HG03139 (cell line): ENCODE data around the gene THSD1.
"Not testable (repeated sequence)": the region's sequence is repeated elsewhere in the genome, so short reads cannot be mapped to it uniquely, and the experiment has no call there.

Experiments used
- ATAC-seq: cut with Tn5 transposase; IDR thresholded peaks from one replicate; pipeline ENCODE4 v1.9.1; 2021; ENCODE audit not compliant: unreplicated experiment

Gene THSD1

DNA sequence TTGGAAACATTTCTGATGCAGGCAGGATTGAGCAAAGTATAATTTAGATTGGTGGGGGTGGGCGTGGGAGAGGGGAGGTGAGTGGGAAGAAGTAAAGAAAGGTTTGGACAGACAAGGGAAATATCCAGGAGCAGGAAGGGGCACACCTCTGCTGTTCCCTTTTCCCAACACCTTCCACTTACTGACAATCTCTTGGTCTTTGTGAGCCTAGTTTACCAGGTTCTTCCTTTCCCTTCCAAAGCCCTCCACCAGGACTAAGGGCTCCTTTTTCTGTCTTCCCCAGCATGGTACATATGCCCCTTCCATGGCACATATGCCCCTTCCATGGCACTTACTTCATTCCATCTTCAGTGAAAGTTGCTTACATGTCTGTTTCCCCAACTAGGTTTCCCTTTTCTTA is 6.2 kb upstream of the THSD1 start:
- ATAC-seq, result no peak

DNA sequence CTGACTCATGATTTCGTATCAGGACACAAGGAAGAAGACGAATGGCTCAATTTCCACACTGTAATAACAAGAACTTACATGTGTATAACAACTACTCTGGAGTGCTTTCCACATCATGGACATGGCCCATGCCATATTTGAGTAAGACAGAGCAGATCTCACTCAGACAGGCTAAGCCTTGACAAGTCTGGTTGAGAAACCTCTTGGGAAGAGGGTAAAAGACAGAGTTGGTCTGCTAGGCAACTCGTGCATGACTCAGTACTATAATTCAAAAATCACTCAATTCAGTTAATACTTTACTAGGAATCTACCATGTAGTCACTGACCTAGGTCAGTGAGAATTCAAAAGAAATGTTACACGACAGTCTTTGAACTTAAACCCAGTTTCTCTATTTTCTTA is 5.7 kb upstream of the THSD1 start:
- ATAC-seq, result peak; percentile 95

- ATAC-seq, result not testable (repeated sequence)
These were observed 2.2 kb upstream of the THSD1 start for GRCh38 chr13:52408071-52408658.

DNA sequence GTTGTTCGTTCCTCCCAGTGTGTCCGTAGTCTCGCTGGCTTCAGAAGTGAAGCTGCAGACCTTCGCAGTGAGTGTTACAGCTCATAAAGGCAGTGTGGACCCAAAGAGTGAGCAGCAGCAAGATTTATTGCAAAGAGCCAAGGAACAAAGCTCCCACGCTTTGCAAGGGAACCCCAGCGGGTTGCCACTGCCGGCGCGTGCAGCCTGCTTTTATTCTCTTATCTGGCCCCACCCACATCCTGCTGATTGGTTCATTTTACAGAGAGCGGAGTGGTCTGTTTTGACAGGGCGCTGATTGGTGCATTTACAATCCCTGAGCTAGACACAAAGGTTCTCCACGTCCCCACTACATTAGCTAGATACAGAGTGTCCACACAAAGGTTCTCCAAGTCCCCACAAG is 1.5 kb upstream of the THSD1 start:
- not testable (repeated sequence) for ATAC-seq

DNA sequence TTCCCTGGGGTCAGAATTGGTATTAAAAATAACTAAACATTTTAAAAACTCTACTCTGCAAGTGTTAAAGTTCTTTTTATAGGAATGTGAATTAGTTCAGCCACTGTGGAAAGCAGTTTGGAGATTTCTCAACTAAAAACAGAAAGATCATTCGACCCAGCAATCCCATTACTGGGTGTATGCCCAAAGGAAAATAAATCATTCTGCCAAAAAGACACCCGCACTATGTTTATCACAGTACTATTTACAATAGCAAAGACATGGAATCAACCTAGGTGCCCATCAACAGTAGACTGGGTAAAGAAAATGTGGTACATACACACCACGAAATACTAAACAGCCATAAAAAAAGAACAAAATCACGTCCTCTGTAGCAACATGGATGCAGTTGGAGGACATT is 657 bp upstream of the THSD1 start:
- no peak for ATAC-seq

DNA sequence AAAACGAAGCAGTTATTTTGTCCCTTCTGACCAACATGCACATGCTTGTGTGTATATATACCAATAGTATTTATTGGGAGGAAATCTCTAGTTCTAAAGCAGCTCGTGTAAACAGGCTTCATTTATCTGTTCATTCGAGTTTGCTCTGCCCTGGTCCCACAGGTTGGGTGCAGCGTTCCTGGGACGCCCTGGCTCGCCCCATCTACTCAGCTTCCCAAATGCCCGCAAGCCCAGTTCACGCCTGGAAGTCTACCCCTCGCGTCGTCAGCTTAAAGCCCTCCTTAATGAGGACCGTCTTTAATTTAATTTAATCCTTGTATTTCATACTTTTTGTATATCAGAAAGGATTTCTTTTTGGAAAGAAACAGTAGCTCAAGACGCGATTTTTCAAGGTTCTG is 604 bp downstream of the THSD1 start:
- no peak for ATAC-seq

DNA sequence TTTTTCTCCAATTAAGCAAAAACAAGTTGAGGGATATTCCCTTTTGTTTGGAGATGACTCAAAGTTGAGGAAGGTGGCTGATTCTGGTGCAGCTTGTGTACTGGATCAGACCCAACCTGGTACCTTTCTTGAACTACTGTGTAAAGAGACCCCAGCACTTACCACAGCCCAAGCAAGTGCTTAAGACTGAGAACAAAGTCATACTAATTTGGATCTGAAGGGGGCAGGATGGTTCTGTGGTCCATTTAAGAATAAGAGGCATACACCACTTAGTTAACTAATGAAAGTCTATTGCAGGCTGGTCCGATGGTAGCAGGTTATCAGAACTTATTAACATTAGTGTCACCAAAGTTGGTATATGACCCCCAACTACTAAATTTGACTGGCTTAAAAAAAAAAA is 6.3 kb downstream of the THSD1 start:
- ATAC-seq, result no peak

DNA sequence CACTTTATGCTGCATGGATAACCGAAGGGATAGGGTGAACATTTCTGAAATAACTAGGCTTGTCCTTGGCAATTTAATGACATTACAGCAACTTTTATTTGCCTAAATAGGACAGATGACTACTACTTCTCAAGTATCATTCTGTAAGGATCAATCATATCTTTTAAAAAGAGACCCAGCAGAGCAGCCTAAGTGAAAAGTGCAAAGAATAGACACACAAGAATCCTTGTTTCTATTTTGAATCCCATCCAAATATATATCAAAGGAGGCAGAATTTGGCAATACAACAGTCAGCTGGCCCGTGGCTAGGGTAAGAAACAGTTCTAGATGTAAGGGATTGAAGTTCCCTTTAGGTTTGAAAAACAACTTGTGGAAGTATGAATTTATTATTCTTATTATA is 6.9 kb downstream of the THSD1 start:
- no peak for ATAC-seq

DNA sequence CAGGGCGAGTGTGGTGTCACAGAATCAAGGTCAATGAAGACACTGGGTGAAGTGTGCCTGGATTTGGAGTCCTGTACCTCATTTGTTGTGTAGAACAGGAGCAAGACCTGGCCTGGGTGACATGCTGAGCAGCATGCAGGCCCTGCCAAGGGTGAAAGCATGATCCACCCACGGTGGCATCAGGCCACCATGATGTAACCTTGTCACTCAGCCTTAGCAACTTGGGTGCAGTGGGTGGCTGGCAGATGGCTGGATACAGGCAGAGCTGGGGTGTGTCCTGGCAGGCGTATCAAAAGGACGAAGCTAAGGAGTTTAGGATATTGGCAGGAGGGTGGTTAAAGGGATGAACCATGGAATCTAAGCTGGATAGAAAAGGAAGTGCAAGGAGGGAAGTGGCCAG is 10.3 kb downstream of the THSD1 start:
- ATAC-seq, result no peak

- ATAC-seq, result no peak
These were observed 11.4 kb downstream of the THSD1 start for GRCh38 chr13:52394586-52394985.

GRCh38 chr13:52393572-52394357 is 12.2 kb downstream of the THSD1 start:
- ATAC-seq, result no peak

GRCh38 chr13:52387721-52388120 is 18.3 kb downstream of the THSD1 start:
- no peak for ATAC-seq

DNA sequence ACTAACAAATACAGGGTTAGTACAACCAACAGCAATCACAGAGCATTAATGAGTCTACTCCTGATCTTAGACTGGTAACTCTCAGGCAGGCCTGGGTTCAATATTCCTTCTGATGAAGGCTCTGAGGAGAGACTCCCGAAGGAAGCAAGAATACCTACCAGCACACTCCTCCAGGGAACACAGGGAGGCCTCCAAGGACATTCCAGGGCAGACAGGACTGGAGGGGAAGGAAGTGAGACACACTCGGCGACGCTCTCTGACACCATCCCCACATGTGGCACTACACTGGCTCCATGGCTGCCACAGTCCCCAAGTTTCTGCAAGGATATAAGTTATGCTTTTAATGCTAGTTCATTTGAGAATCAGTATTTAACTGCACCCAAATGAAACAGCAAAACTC is 20.1 kb downstream of the THSD1 start:
- ATAC-seq, result no peak

- no peak for ATAC-seq
These were observed 22.6 kb downstream of the THSD1 start for GRCh38 chr13:52383366-52383765.

DNA sequence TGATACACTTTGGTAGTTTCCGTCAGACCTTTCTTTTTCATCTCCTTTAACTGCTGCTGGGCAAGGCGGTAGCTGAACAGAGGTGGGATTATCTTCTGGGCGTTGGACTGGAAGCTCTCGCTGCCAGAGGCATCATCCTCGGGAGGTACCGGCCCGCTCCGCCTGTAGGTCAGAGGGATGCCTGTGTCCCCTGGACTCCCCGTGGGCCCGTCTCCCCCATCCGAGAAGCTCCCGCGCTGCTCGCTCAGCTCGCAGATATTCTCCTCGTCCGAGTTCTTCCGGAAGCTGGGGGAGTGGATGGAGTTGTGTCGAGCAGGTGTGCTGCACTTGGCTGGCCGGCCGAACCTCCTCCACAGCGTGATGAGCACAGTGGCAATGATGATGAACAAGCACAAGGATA is 27.7 kb downstream of the THSD1 start:
- no peak for ATAC-seq

GRCh38 chr13:52377898-52378297 is 28.1 kb downstream of the THSD1 start:
- no peak for ATAC-seq

GRCh38 chr13:52374873-52375411 is 31.0 kb downstream of the THSD1 start:
- no peak for ATAC-seq

DNA sequence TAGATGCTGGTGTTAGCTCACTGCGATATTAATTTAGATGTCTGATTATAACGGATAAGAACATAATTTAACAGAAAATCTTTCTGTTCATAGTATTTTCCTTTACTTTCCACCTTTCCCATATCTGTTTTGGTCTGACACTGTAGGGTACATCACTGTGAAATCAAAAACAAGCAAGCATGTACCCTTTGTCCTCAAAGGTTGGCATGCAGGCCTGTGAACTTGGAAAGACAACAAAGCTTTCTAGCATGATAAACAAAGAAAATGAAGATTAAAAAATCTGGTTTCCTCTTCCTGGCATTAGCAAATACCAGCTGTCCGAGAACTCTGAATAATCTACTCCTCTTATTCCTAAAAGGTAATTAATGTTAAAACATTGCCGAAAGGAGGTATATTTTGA is 31.6 kb downstream of the THSD1 start:
- no peak for ATAC-seq

DNA sequence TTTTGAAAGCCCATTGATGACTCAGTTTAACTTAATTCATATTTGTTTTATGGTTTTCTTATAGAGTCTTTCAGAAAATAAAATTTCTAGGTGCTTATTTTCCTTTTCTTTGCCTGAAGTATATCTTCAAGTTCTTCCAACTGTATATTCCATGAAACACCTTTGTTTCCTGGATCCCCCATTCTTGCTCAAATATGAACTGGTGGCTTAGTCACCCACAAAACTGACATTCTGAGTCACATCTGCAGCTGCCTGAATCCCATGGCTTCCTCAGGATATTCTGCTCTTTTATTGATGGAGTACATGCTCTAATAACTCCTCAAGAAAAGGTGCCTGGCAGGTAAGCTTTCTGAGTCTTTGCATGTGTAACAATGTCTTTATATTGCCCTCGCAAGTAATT is 32.7 kb downstream of the THSD1 start:
- ATAC-seq, result not testable (repeated sequence)

DNA sequence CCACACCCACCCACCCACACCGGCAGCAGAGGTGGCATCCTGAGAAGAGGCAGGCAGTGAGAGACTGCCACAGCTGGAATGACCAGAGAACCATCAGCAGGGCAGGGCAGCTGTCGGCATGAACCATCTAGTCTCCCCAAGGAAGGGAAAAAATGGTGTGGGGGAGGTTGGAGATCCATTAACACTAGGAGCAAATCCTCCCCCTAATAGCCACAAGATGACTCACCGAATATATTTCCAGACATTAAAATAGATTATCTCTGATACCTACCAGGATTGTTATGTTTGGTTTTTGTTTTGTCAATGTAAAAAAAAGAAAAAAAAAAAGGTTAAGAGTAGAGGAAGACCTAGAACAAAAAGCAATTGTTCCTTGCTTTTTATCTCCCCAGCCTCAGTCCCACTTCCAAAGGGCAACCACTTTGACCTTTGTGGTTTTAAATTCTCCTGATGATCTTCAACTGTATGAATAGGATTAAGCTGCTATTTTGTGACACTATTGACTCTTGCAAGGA is 34.2 kb downstream of the THSD1 start:
- ATAC-seq, result no peak

DNA sequence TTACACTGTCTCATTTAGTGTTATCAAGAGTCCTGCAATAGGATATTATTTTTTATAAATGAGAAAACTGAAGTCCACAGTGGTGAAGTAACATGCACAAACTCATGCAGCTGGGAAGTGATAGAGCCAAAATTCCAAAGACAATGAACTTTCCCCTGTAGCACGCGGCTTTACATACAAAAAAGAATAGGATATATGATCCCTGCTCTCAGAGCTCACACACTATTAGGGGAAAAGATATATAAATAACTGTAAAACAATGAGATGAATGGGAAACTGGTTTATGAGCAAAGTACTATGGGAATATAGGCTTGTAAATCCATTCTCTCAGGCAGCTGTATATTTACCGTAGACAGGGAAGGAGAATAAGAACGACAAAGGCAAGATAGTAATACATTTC is 39.7 kb downstream of the THSD1 start:
- ATAC-seq, result no peak

DNA sequence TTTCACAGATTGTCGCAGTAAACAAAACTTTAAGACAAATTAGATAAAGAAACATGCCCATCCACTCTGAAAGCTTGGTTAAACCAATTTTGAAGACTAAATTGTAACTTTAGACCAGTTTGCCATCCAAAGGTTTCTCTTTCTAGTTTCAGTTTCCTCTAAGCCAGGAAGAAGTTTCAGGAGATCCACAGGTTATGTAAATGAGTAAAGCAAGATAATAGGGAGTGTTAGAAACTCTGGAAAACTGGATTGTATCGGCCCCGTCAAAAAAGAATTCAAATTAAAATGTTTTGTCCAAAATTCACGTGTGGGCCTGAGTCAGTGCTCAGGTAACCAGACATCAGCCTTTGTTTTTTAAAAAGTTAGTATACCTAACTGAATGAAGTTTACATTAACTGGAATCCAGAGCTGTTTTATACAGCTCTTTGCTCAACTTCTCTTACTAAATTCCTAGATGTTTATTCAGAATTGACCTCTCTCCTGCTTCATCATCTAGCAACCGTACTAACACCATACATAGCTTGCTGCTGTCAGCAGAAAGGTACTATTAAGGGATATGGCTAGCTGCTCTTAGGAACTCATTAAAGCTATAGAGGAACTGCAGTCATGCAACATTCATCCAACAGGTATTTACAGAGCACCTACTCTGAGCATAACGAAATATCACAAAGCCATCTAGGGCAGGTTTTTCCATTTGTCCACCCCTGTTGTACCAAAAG is 43.6 kb downstream of the THSD1 start:
- ATAC-seq, result not testable (repeated sequence)
